B cell (primary cell): ENCODE data around the gene TEAD3. TPM values are rescaled to one million over a fixed set of nuclear protein-coding genes. Genes with fewer than 3 reads are reported as not detected.

Source experiments
- ATAC-seq: fragments of 200-7000 bp; cut with Tn5 transposase; one replicate; pipeline ENCODE4 v1.10.0; 2021; ENCODE audit warnings: low read depth, mild to moderate bottlenecking, moderate number of reproducible peaks, moderate library complexity
- CTCF ChIA-PET: fragments of 350-600 bp; sonication (Branson Sonifier 250); formaldehyde crosslinking; loops from one replicate; lab custom pipeline; 2021; ENCODE audit warnings: antibody characterized with exemption, inconsistent platforms; lab: Charles Lee
- POLR2A ChIA-PET: fragments of 350-600 bp; sonication (Branson Sonifier 250); formaldehyde crosslinking; loops from one replicate; lab custom pipeline; 2021; ENCODE audit warnings: antibody characterized with exemption; lab: Charles Lee
- DNase-seq: peaks from one replicate; pipeline ENCODE4 v3.0.0; 2013
- H2AFZ ChIP-seq: 2 replicates; pipeline ENCODE4 v1.6.1; 2012; ENCODE audit warnings: mild to moderate bottlenecking, low read depth, low read length; ENCODE audit not compliant: insufficient read depth, poor library complexity, severe bottlenecking
- H3K27ac ChIP-seq, 2 donors: 1 replicate in 1 of 2; 2 replicates in 1 of 2; pipeline ENCODE4 v1.5.1; 2012 to 2013; ENCODE audit warnings: low read length in 2 of 2, mild to moderate bottlenecking in 2 of 2, moderate library complexity in 1 of 2
- H3K27me3 ChIP-seq, 4 experiments: fragments of 200-600 bp in 1 of 4; sonication (generic) in 1 of 4; replicated peaks in 1 of 4; 1 replicate in 2 of 4; 2 replicates in 2 of 4; pipeline versions ENCODE4 v1.6.1 to v1.7.0; 2013 to 2016; ENCODE audit warnings: low read length in 3 of 4, mild to moderate bottlenecking in 2 of 4, mixed read lengths in 1 of 4, moderate library complexity in 1 of 4; ENCODE audit not compliant: insufficient read depth in 4 of 4, control insufficient read depth in 3 of 4; ENCODE audit errors: control extremely low read depth in 1 of 4
- H3K36me3 ChIP-seq, 2 experiments: replicated peaks in 1 of 2; 1 replicate in 1 of 2; 2 replicates in 1 of 2; pipeline versions ENCODE4 v1.6.1 to v1.7.1; 2013; ENCODE audit warnings: low read length in 1 of 2; ENCODE audit not compliant: insufficient read depth in 2 of 2, control insufficient read depth in 1 of 2; ENCODE audit errors: control extremely low read depth in 1 of 2, extremely low read depth in 1 of 2
- H3K4me1 ChIP-seq, 2 donors: fragments of 200-600 bp in 1 of 2; sonication (generic) in 1 of 2; 1 replicate in 1 of 2; 2 replicates in 1 of 2; pipeline versions ENCODE4 v1.5.1 to v1.6.1; 2013 to 2017; ENCODE audit warnings: low read length in 2 of 2; ENCODE audit not compliant: control insufficient read depth in 2 of 2, insufficient read depth in 2 of 2
- H3K4me2 ChIP-seq: replicated peaks from 2 replicates; pipeline ENCODE3; 2012; ENCODE audit warnings: mild to moderate bottlenecking, low read depth, low read length; ENCODE audit not compliant: poor library complexity, severe bottlenecking
- H3K4me3 ChIP-seq, 5 experiments: fragments of 200-600 bp in 1 of 5; sonication (generic) in 1 of 5; 1 replicate in 3 of 5; 2 replicates in 2 of 5; pipeline versions ENCODE4 v1.5.1 to v1.7.0; 2011 to 2016; ENCODE audit warnings: low read length in 4 of 5, mild to moderate bottlenecking in 4 of 5, low read depth in 2 of 5, control low read depth in 1 of 5, moderate library complexity in 1 of 5; ENCODE audit not compliant: insufficient read depth in 1 of 5; ENCODE audit errors: control extremely low read depth in 1 of 5, extremely low read depth in 1 of 5
- H3K79me2 ChIP-seq: fragments of 200-600 bp; sonication (generic); one replicate; pipeline ENCODE4 v1.6.0; 2016; ENCODE audit warnings: low read length; ENCODE audit not compliant: control insufficient read depth, insufficient read depth
- H3K9ac ChIP-seq: fragments of 200-600 bp; sonication (generic); 2 replicates; pipeline ENCODE4 v1.6.1; 2017; ENCODE audit warnings: mild to moderate bottlenecking, low read length, moderate library complexity
- H3K9me3 ChIP-seq, 3 donors: one replicate each; pipeline versions ENCODE4 v1.6.1 to v1.7.1; 2013; ENCODE audit warnings: low read length in 2 of 3; ENCODE audit not compliant: control insufficient read depth in 2 of 3, insufficient read depth in 1 of 3; ENCODE audit errors: control extremely low read depth in 1 of 3
- H4K20me1 ChIP-seq: 2 replicates; pipeline ENCODE4 v1.6.0; 2012; ENCODE audit warnings: mild to moderate bottlenecking, low read length; ENCODE audit not compliant: insufficient read depth, control insufficient read depth, poor library complexity, severe bottlenecking
- H3K27ac Mint-ChIP-seq: one replicate; pipeline ENCODE4 v1.8.0; 2021; ENCODE audit warnings: mixed read lengths
- H3K27me3 Mint-ChIP-seq: one replicate; pipeline ENCODE4 v1.8.0; 2021; ENCODE audit warnings: mixed read lengths
- H3K4me1 Mint-ChIP-seq: one replicate; pipeline ENCODE4 v1.8.0; 2021; ENCODE audit warnings: mixed read lengths
- H3K4me3 Mint-ChIP-seq: one replicate; pipeline ENCODE4 v1.8.0; 2021; ENCODE audit warnings: mixed read lengths
- H3K9me3 Mint-ChIP-seq: one replicate; pipeline ENCODE4 v1.8.0; 2022; ENCODE audit warnings: mixed read lengths; ENCODE audit not compliant: insufficient read depth
- CTCF ChIP-seq: fragments of 200-600 bp; IDR thresholded peaks from one replicate; pipeline ENCODE4 v1.8.0; 2022; ENCODE audit warnings: antibody characterized with exemption, mild to moderate bottlenecking
- EZH2 ChIP-seq: IDR thresholded peaks from 2 replicates; pipeline ENCODE4 v1.6.1; 2012; ENCODE audit warnings: borderline replicate concordance, low read depth, mild to moderate bottlenecking, moderate library complexity, low read length; ENCODE audit not compliant: insufficient read depth, poor library complexity, severe bottlenecking
- WGBS: methylation state at CpG from one replicate; pipeline ENCODE4 v1.1.5; 2013; ENCODE audit warnings: missing lambda C conversion rate; ENCODE audit not compliant: insufficient coverage; 5-methylcytosine and 5-hydroxymethylcytosine counted together
- intact Hi-C: fragments of 100-400 bp; cut with micrococcal nuclease; formaldehyde crosslinking; loops from one replicate; pipeline ENCODE4 v1.10.0; 2022
- polyA plus RNA-seq: library from polyadenylated mRNA; depleted of rRNA; stranded (reverse); fragments of >200 nt; gene quantifications from 2 replicates; pipeline ENCODE4 v1.2.3, GENCODE V29; 2012
- total RNA-seq, 2 donors: library from RNA; stranded (reverse); fragments of 120-200 nt in 1 of 2; gene quantifications; 1 replicate in 1 of 2; 2 replicates in 1 of 2; pipeline versions ENCODE4 v1.2.3 to v1.2.4, GENCODE V29; 2013 to 2022

The TEAD3 gene
- total and polyA plus RNA-seq, 2 donors (not counting 1 experiment from before 2014, with no cell fraction given): 0.17 TPM; not detected in 1

- Mint-ChIP-seq H3K27ac (no peak overlapping the region), H3K9me3 (no peaks in the 10 kb centered on the region), H3K27me3 (no peaks in the 10 kb centered on the region), H3K4me3 (no peak overlapping the region), H3K4me1 (peaks cover 9% of the 10 kb centered on the region)
- WGBS: 88% methylated on average over 5 of the region's 9 CpGs
- Histone ChIP-seq H3K9me3 (peaks cover 0 to 1% (median 0%) of the 10 kb centered on the region in 3 donors), H4K20me1 (no peaks in the 10 kb centered on the region), H3K4me3 (no peak overlapping the region), H3K9ac (no peak overlapping the region), H3K36me3 (no peaks in the 10 kb centered on the region), H3K4me1 (peaks cover 3 to 9% of the 10 kb centered on the region in 2 donors), H2AFZ (no peak overlapping the region), H3K4me2 (no peak overlapping the region), H3K27ac (no peak overlapping the region), H3K79me2 (no peaks in the 10 kb centered on the region), H3K27me3 (peaks cover 0 to 5% (median 0%) of the 10 kb centered on the region in 4 experiments)
- POLR2A ChIA-PET: no interaction called here
- CTCF ChIA-PET: interaction anchor here (0.6 to 10.6 kb wide), 3 partner anchors 61 to 217 kb away, joined by 3 to 119 read pairs (median 5); partner anchors contain the start of gene ARMC12
- TF ChIP-seq CTCF (no peak), EZH2 (no peak)
- ATAC-seq (no peak), DNase-seq (no peak)
- intact Hi-C loops: no loop called here
Observed at GRCh38 chr6:35519313-35520015, 22.6 kb upstream of the TEAD3 start.
